Astrocyte of the spinal cord (primary cell): Measurements from ENCODE around the gene RAB27B.

ENCODE experiments used
- DNase-seq: peaks from one replicate; pipeline ENCODE4 v3.0.0; 2011; ENCODE audit warnings: low read depth, low spot score
- H3K4me3 ChIP-seq: 2 replicates; pipeline ENCODE4 v1.5.1; 2011; ENCODE audit warnings: low read depth, mild to moderate bottlenecking, low read length, moderate library complexity
- in situ Hi-C: cut with HindIII; loops from 2 replicates; pipeline ENCODE4 v1.10.0; 2017; ENCODE audit warnings: low sequenced_read_pairs
- TF ChIP-seq, protein P1 (sequence below): IDR thresholded peaks from 2 replicates; pipeline ENCODE4 v1.5.1; 2012; ENCODE audit warnings: low read depth, mild to moderate bottlenecking, low read length, inconsistent platforms

RAB27B gene

DNA sequence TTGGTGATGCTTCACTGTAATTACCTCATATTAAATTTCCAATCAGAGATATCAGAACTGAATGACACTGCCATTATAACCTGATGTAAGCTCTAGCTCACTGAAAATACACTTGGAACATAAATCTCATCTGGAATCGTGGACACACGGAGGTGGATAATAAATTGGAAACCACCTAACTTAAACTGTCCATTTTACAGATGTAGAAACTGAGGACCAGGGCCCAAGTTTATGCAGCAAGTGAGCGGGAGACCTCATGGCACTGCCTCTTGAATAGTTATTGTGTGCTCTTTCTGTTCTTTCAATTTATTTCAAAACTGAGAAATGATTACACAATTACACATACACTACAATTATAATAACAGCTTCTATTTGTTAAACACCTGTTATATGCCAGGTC lies 110.2 kb downstream of the RAB27B start:
- in situ Hi-C loops, result no loop called here
- no peak overlapping the region for H3K4me3 ChIP-seq
- TF ChIP-seq, protein P1, sequence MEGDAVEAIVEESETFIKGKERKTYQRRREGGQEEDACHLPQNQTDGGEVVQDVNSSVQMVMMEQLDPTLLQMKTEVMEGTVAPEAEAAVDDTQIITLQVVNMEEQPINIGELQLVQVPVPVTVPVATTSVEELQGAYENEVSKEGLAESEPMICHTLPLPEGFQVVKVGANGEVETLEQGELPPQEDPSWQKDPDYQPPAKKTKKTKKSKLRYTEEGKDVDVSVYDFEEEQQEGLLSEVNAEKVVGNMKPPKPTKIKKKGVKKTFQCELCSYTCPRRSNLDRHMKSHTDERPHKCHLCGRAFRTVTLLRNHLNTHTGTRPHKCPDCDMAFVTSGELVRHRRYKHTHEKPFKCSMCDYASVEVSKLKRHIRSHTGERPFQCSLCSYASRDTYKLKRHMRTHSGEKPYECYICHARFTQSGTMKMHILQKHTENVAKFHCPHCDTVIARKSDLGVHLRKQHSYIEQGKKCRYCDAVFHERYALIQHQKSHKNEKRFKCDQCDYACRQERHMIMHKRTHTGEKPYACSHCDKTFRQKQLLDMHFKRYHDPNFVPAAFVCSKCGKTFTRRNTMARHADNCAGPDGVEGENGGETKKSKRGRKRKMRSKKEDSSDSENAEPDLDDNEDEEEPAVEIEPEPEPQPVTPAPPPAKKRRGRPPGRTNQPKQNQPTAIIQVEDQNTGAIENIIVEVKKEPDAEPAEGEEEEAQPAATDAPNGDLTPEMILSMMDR, result no peak

DNA sequence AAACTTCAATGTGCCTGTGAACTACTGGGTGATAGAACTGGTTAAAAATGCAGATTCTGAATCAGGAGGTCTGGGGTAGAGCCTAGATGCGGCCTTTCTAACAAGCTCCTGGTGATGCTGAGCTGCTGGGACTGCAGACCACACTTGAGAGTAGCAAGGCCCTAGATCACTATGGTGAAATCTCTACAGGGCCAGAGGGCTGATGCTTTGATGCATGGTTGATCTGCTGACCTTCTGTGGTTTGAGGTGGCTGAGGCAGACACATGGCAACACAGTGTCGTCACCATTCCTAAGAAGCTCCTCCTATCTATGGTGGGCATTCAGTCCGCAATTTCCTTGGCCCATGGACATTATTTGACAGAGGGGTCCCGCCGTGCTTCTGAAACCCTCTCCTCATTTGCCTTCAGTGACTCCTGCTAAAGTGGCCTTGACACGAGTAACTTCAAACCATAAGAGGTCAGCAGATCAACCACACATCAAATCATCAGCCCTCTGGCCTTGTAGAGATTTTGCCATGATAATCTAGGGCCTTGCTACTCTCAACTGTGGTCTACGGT lies 111.2 kb downstream of the RAB27B start:
- H3K4me3 ChIP-seq, result no peak overlapping the region
- TF ChIP-seq, protein P1, result no peak
- no peak for DNase-seq
- in situ Hi-C loops, result no loop called here

More for the DNA sequence above, 110.2 kb downstream of the RAB27B start:
- DNase-seq, result no peak

DNA sequence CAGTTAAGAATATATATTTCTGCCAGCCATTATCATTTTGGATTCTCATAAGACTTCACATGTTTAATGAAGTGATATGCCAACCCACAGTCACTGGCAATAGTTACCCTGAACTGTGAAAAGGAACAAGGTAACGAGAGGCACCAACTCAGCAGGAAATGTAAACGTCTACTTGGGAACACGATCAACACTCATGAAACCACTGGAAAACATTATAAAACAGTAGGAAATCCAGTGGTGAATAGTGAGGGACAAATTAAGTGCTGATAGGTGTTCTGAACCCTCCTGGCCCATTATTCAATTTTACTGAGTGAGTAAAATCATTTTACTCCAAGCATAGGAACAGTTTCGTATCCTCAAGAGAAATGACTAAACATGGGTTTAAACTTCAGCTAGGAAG lies 113.9 kb downstream of the RAB27B start:
- TF ChIP-seq, protein P1, result no peak
- in situ Hi-C loops, result no loop called here
- DNase-seq, result no peak
- no peak overlapping the region for H3K4me3 ChIP-seq

DNA sequence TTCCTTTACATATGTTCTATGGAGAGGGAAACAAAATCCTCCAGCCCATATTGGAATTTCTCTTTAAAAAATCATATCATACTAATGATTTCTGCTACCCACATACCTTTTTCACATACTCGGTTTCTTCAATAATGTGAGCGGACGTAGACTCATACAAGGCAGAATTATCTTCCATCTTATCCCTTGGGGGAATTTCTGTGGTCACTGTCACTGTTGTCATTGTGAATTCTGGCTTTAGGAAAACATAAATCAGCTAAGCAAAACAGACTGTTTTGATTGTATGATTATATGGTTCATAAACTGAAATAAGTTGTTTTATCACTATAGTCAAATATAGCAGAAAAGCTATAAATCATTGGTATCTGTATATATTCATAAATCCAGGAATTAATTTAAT lies 114.3 kb downstream of the RAB27B start:
- no peak overlapping the region for H3K4me3 ChIP-seq
- TF ChIP-seq, protein P1, result no peak
- in situ Hi-C loops, result no loop called here
- DNase-seq, result no peak
